Type B pancreatic cell (in vitro differentiated cells): ENCODE measurements around the gene BDKRB1. TPM values are rescaled to one million over a fixed set of nuclear protein-coding genes. Genes with fewer than 3 reads are reported as not detected.
"Not testable (repeated sequence)": the region's sequence is repeated elsewhere in the genome, so short reads cannot be mapped to it uniquely, and the experiment has no call there.

ENCODE experiments used
- DNase-seq: peaks from one replicate; pipeline ENCODE4 v3.0.0; 2021; ENCODE audit warnings: mixed read lengths; ENCODE audit not compliant: unreplicated experiment; ENCODE audit errors: extremely low spot score
- H3K27ac Mint-ChIP-seq: 2 replicates; pipeline ENCODE4 v1.8.0; 2021; ENCODE audit warnings: mild to moderate bottlenecking, mixed read lengths
- H3K27me3 Mint-ChIP-seq: 2 replicates; pipeline ENCODE4 v1.8.0; 2021; ENCODE audit warnings: mixed read lengths
- H3K36me3 Mint-ChIP-seq: 2 replicates; pipeline ENCODE4 v1.8.0; 2021; ENCODE audit warnings: mixed read lengths
- H3K4me1 Mint-ChIP-seq: one replicate; pipeline ENCODE4 v1.8.0; 2021; ENCODE audit warnings: mixed read lengths; ENCODE audit not compliant: unreplicated experiment
- H3K4me3 Mint-ChIP-seq: 2 replicates; pipeline ENCODE4 v1.8.0; 2021; ENCODE audit warnings: mild to moderate bottlenecking, mixed read lengths
- H3K9me3 Mint-ChIP-seq: 2 replicates; pipeline ENCODE4 v1.8.0; 2021; ENCODE audit warnings: mixed read lengths
- total RNA-seq: library from RNA; stranded (reverse); gene quantifications from 2 replicates; pipeline ENCODE4 v1.2.1, GENCODE V29; 2021; ENCODE audit warnings: low replicate concordance
- TF ChIP-seq, protein P1 (sequence below): fragments of 200-600 bp; sonication (generic); conservative IDR thresholded peaks from 2 replicates; pipeline ENCODE4 v1.5.0; 2021; ENCODE audit warnings: antibody characterized with exemption, mild to moderate bottlenecking

BDKRB1 gene
- total RNA-seq, 1 donor from 2014 or later, result not detected

DNA sequence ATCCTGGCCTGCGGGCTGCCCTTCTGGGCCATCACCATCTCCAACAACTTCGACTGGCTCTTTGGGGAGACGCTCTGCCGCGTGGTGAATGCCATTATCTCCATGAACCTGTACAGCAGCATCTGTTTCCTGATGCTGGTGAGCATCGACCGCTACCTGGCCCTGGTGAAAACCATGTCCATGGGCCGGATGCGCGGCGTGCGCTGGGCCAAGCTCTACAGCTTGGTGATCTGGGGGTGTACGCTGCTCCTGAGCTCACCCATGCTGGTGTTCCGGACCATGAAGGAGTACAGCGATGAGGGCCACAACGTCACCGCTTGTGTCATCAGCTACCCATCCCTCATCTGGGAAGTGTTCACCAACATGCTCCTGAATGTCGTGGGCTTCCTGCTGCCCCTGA, 15.4 kb upstream of the BDKRB1 start:
- no peaks in the 10 kb centered on the region for H3K27me3 Mint-ChIP-seq
- H3K9me3 Mint-ChIP-seq, result peaks cover 4% of the 10 kb centered on the region
- no peaks in the 10 kb centered on the region for H3K4me1 Mint-ChIP-seq
- H3K27ac Mint-ChIP-seq, result no peak overlapping the region
- no peak overlapping the region for H3K4me3 Mint-ChIP-seq
- no peak for DNase-seq
- H3K36me3 Mint-ChIP-seq, result peaks cover 3% of the 10 kb centered on the region
- TF ChIP-seq, protein P1, sequence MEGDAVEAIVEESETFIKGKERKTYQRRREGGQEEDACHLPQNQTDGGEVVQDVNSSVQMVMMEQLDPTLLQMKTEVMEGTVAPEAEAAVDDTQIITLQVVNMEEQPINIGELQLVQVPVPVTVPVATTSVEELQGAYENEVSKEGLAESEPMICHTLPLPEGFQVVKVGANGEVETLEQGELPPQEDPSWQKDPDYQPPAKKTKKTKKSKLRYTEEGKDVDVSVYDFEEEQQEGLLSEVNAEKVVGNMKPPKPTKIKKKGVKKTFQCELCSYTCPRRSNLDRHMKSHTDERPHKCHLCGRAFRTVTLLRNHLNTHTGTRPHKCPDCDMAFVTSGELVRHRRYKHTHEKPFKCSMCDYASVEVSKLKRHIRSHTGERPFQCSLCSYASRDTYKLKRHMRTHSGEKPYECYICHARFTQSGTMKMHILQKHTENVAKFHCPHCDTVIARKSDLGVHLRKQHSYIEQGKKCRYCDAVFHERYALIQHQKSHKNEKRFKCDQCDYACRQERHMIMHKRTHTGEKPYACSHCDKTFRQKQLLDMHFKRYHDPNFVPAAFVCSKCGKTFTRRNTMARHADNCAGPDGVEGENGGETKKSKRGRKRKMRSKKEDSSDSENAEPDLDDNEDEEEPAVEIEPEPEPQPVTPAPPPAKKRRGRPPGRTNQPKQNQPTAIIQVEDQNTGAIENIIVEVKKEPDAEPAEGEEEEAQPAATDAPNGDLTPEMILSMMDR, result no peak

DNA sequence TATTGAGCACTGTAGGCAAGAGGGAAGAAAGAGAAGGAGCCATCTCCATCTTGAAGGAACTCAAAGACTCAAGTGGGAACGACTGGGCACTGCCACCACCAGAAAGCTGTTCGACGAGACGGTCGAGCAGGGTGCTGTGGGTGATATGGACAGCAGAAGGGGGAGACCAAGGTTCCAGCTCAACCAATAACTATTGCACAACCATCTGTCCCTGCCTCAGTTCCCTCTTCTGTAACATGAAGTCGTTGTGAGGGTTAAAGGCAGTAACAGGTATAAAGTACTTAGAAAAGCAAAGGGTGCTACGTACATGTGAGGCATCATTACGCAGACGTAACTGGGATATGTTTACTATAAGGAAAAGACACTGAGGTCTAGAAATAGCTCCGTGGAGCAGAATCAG, 13.9 kb upstream of the BDKRB1 start:
- Mint-ChIP-seq H3K4me1 (no peaks in the 10 kb centered on the region), H3K36me3 (peaks cover 3% of the 10 kb centered on the region), H3K27me3 (peaks cover 6% of the 10 kb centered on the region), H3K4me3 (no peak overlapping the region), H3K27ac (no peak overlapping the region), H3K9me3 (peaks cover 4% of the 10 kb centered on the region)
- DNase-seq, result no peak
- TF ChIP-seq, protein P1, result no peak

DNA sequence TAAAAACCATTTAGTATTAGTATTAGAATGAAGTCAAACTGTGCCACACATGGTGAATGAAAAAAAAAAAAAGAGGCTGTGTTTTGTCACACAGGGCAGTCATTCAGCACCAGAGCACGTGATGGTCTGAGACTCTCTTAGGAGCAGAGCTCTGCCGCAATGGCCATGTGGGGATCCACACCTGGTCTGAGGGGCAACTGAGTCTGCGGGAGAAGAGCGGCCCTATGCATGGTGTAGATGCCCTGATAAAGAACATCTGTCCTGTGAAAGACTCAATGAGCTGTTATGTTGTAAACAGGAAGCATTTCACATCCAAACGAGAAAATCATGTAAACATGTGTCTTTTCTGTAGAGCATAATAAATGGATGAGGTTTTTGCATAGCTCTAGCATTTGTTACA, 12.2 kb upstream of the BDKRB1 start:
- no peak overlapping the region for H3K27ac Mint-ChIP-seq
- H3K36me3 Mint-ChIP-seq, result peaks cover 3% of the 10 kb centered on the region
- no peaks in the 10 kb centered on the region for H3K4me1 Mint-ChIP-seq
- TF ChIP-seq, protein P1, result no peak
- H3K4me3 Mint-ChIP-seq, result no peak overlapping the region
- DNase-seq, result no peak
- H3K27me3 Mint-ChIP-seq, result peaks cover 8% of the 10 kb centered on the region
- H3K9me3 Mint-ChIP-seq, result peaks cover 4% of the 10 kb centered on the region

DNA sequence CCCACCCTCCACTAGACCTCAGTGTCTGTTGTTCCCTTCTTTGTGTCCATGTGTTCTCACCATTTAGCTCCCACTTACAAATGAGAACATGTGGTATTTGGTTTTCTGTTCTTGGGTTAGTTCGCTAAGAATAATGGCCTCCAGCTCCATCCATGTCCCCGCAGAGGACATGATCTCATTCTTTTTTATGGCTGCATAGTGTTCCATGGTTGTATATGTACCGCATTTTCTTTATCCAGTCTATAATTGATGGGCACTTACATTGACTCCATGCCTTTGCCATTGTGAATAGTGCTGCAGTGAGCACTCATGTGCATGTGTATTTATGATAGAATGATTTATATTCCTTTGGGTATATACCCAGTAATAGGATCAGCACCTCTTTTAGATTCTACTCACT, 10.9 kb upstream of the BDKRB1 start:
- not testable (repeated sequence) for H3K36me3 Mint-ChIP-seq, DNase-seq, H3K4me1 Mint-ChIP-seq, H3K27ac Mint-ChIP-seq, H3K9me3 Mint-ChIP-seq, H3K4me3 Mint-ChIP-seq
- H3K27me3 Mint-ChIP-seq, result peaks cover 11% of the 10 kb centered on the region

DNA sequence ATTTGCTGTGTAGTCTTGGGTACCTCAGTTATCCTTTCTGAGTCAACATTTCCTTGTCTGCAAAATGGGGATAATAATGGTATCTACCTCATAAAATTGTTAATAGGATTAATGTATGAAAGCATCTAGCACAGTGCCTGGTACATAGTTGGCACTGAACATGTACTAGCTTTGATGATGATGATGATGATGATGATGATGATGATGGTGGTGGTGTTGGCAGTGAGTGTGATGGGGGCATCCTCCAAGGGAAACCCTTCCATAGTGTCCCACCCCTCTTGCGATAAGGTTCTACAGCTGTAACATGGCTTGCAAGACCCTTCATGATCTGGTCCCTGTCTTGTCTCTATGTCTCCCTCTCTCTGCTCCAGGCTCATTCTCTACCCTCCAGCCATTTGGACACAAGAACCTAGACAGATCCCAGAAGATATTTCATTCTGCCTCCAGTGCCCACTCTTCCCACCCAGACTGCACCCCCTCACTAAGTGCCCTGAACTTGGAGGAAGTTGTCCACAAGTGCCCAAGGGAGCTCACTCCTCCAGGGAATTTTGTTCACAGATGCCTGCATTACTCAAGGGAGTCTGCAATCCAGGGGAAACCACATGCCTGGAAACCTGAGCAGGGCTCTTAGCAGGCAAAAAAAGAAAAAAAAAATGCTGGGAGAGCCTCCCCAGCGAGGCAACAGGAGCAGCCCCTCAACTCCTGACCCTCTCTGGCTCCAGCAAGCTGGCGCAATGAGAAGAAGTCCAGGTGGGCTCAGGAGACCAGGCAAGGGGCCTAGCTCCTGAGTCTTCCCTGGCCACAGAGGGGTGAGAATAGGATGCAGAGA, 10.1 kb upstream of the BDKRB1 start:
- Mint-ChIP-seq H3K4me1 (no peaks in the 10 kb centered on the region), H3K27me3 (peaks cover 15% of the 10 kb centered on the region), H3K27ac (no peak overlapping the region), H3K36me3 (peaks cover 3% of the 10 kb centered on the region), H3K4me3 (no peak overlapping the region), H3K9me3 (peaks cover 4% of the 10 kb centered on the region)
- no peak for DNase-seq
- TF ChIP-seq, protein P1, result no peak

- TF ChIP-seq, protein P1, result no peak
- no peak overlapping the region for H3K27ac Mint-ChIP-seq
- DNase-seq, result no peak
- peaks cover 3% of the 10 kb centered on the region for H3K36me3 Mint-ChIP-seq
- H3K9me3 Mint-ChIP-seq, result peaks cover 4% of the 10 kb centered on the region
- H3K27me3 Mint-ChIP-seq, result peaks cover 15% of the 10 kb centered on the region
- H3K4me1 Mint-ChIP-seq, result no peaks in the 10 kb centered on the region
- no peak overlapping the region for H3K4me3 Mint-ChIP-seq
These were observed 9.5 kb upstream of the BDKRB1 start for GRCh38 chr14:96246539-96246847.
